ENCODE results near the gene TSEN34. TPM values are rescaled to one million over a fixed set of nuclear protein-coding genes. Genes with fewer than 3 reads are reported as not detected.
A peak's percentile ranks its signal among the peaks of the same experiment; 100 is the strongest.

The TSEN34 gene
- total and polyA plus RNA-seq, 12 donors, result 21.5 to 201 (median 88.7) TPM

- Histone ChIP-seq H3K4me3 (no peak overlapping the region), H3K27ac (no peak overlapping the region), H3K36me3 (replicated peaks in 1 of 2) (peaks cover 0 to 28% of the 10 kb centered on the region in 2 donors), H3K4me1 (replicated peaks in 1 of 2) (peaks cover 15 to 17% of the 10 kb centered on the region in 2 donors), H3K27me3 (no peaks in the 10 kb centered on the region), H3K9me3 (replicated peaks in 1 of 3) (no peaks in the 10 kb centered on the region)
- WGBS, 4 donors, result 92 to 97% (median 95%) methylated on average over 7 of the region's 7 CpGs
- no peak for DNase-seq
- TF ChIP-seq POLR2A (IDR thresholded peaks at IDR 0.05) (no peak), CTCF (IDR thresholded peaks at IDR 0.05) (no peak)
- intact Hi-C loops (cut with DNase I), result no loop called here
These were observed 5.4 kb downstream of the TSEN34 start for GRCh38 chr19:54196536-54196935.

- Histone ChIP-seq H3K27me3 (no peaks in the 10 kb centered on the region), H3K4me3 (no peak overlapping the region), H3K27ac (no peak overlapping the region), H3K4me1 (replicated peaks in 1 of 2) (peaks cover 15 to 17% of the 10 kb centered on the region in 2 donors), H3K9me3 (replicated peaks in 1 of 3) (no peaks in the 10 kb centered on the region), H3K36me3 (replicated peaks in 1 of 2) (peaks cover 0 to 34% of the 10 kb centered on the region in 2 donors)
- WGBS, 4 donors, result 77 to 90% (median 80%) methylated on average over 3 of the region's 3 CpGs
- TF ChIP-seq POLR2A (IDR thresholded peaks at IDR 0.05) (no peak), CTCF (IDR thresholded peaks at IDR 0.05) (no peak)
- DNase-seq, result no peak
- intact Hi-C loops (cut with DNase I), result no loop called here
These were observed 6.0 kb downstream of the TSEN34 start for GRCh38 chr19:54197121-54197520.

GRCh38 chr19:54199401-54199800 is 8.3 kb downstream of the TSEN34 start:
- peaks cover 24 to 35% of the 10 kb centered on the region in 2 donors for H3K4me1 ChIP-seq (replicated peaks in 1 of 2)
- H3K36me3 ChIP-seq (replicated peaks in 1 of 2), result peaks cover 0 to 39% of the 10 kb centered on the region in 2 donors
- H3K27ac ChIP-seq, result peak overlapping the region in 1 of 5 donors; percentile 92
- H3K27me3 ChIP-seq, result no peaks in the 10 kb centered on the region
- H3K4me3 ChIP-seq, result no peak overlapping the region
- TF ChIP-seq POLR2A (IDR thresholded peaks at IDR 0.05), result no peak
- TF ChIP-seq CTCF (IDR thresholded peaks at IDR 0.05), result no peak
- H3K9me3 ChIP-seq (replicated peaks in 1 of 3), result no peaks in the 10 kb centered on the region
- no peak for DNase-seq
- intact Hi-C loops (cut with DNase I), result no loop called here
- 90 to 93% (median 91%) methylated on average over 16 of the region's 16 CpGs for WGBS, 4 donors

GRCh38 chr19:54201172-54201701 is 10.1 kb downstream of the TSEN34 start:
- TF ChIP-seq POLR2A (IDR thresholded peaks at IDR 0.05), result no peak
- TF ChIP-seq CTCF (IDR thresholded peaks at IDR 0.05), result peak in 1 of 6 experiments; percentile 13
- DNase-seq, result peak in 2 of 7 donors; percentile 48 to 73
- Histone ChIP-seq H3K36me3 (replicated peaks in 1 of 2) (peaks cover 0 to 50% of the 10 kb centered on the region in 2 donors), H3K9me3 (replicated peaks in 1 of 3) (no peaks in the 10 kb centered on the region), H3K4me1 (replicated peaks in 1 of 2) (peaks cover 24 to 53% of the 10 kb centered on the region in 2 donors), H3K27me3 (no peaks in the 10 kb centered on the region), H3K27ac (peak overlapping the region; percentile 81 to 98 (median 95)), H3K4me3 (peak overlapping the region; percentile 5 to 83 (median 72))
- 1 to 3% (median 2%) methylated on average over 9 to 28 of the region's 28 CpGs for WGBS, 4 donors
- intact Hi-C loops (cut with DNase I), result no loop called here

Measured in adrenal gland (tissue), 12 donors.